ENCODE measurements around the gene ICAM3. TPM values are rescaled to one million over a fixed set of nuclear protein-coding genes. Genes with fewer than 3 reads are reported as not detected.

ICAM3 gene
- total RNA-seq, 1 experiment from 2014 or later, result 28.3 TPM

GRCh38 chr19:10318807-10319682 lies 20.4 kb downstream of the ICAM3 start:
- H4K5ac ChIP-seq (ENCODE audit: insufficient read length, low read depth, low read length), result no peak overlapping the region
- no peak overlapping the region for H2BK20ac ChIP-seq (ENCODE audit: low read depth, low read length, poor library complexity, severe bottlenecking)
- H3K56ac ChIP-seq (ENCODE audit: insufficient read length, low read depth, low read length), result no peak overlapping the region
- no peak overlapping the region for H3K14ac ChIP-seq (ENCODE audit: insufficient read depth, low read length)
- Mint-ChIP-seq H3K27me3 (ENCODE audit: low read depth) (peaks cover 2% of the 10 kb centered on the region), H3K9me3 (no peaks in the 10 kb centered on the region; a peak in 1 of 5 replicates), H3K36me3 (ENCODE audit: insufficient read depth in 1 of 3, low read depth in 3 of 3) (peaks cover 19 to 58% (median 41%) of the 10 kb centered on the region in 3 experiments), H3K4me1 (peaks cover 11 to 14% of the 10 kb centered on the region in 2 experiments), H3K27ac (no peak overlapping the region), H3K4me3 (no peak overlapping the region)
- no peaks in the 10 kb centered on the region for H3K4me1 ChIP-seq (ENCODE audit: insufficient read depth, low read length)
- no CpG with 5 or more reads among the region's 13 CpGs for WGBS (ENCODE audit: extremely low coverage, insufficient read length, low lambda C conversion rate)
- no peak overlapping the region for H3K4me2 ChIP-seq (ENCODE audit: insufficient read depth, insufficient read length, low read length)
- H3T11ph ChIP-seq (ENCODE audit: low read length), result no peak overlapping the region
- no peak overlapping the region for H2BK120ac ChIP-seq (ENCODE audit: low read depth, low read length, poor library complexity, severe bottlenecking)
- no peak overlapping the region for H3K27ac ChIP-seq (ENCODE audit: insufficient read length, low read depth, low read length)
- H2AFZ ChIP-seq (ENCODE audit: low read length), result no peak overlapping the region
- peaks cover 3% of the 10 kb centered on the region for H3K23me2 ChIP-seq (ENCODE audit: insufficient read length, low read depth, low read length, poor library complexity, severe bottlenecking)
- H3K23ac ChIP-seq (ENCODE audit: insufficient read length, low read depth, low read length), result no peak overlapping the region
- H3K9me3 ChIP-seq (ENCODE audit: control insufficient read depth, low read depth, low read length), result no peaks in the 10 kb centered on the region
- H2BK15ac ChIP-seq (ENCODE audit: low read depth, low read length), result no peak overlapping the region
- no peak overlapping the region for H2BK12ac ChIP-seq (ENCODE audit: insufficient read length, low read depth, low read length)
- no peak overlapping the region for H3K9ac ChIP-seq (ENCODE audit: extremely low read depth, insufficient read length, low read length)
- H3K79me1 ChIP-seq (ENCODE audit: insufficient read depth, low read depth, low read length, poor library complexity, severe bottlenecking), result no peaks in the 10 kb centered on the region
- H3K18ac ChIP-seq (ENCODE audit: insufficient read length, low read depth, low read length), result no peak overlapping the region
- H4K20me1 ChIP-seq (ENCODE audit: control insufficient read depth, insufficient read depth, insufficient read length), result no peaks in the 10 kb centered on the region
- no peak overlapping the region for H4K91ac ChIP-seq (ENCODE audit: insufficient read length, low read depth, low read length)
- no peak for TF ChIP-seq CTCF (conservative IDR thresholded peaks at IDR 0.05)
- DNase-seq, result no peak
- H3K79me2 ChIP-seq (ENCODE audit: insufficient read depth, low read length), result no peaks in the 10 kb centered on the region
- no peak overlapping the region for H4K8ac ChIP-seq (replicated peaks; ENCODE audit: insufficient read length, low read depth, low read length)
- H2AK5ac ChIP-seq (ENCODE audit: insufficient read length, low read length), result no peak overlapping the region
- no peak overlapping the region for H2BK5ac ChIP-seq (ENCODE audit: insufficient read length, low read length)
- no peaks in the 10 kb centered on the region for H3K27me3 ChIP-seq (ENCODE audit: insufficient read depth, low read length)
- H3K4ac ChIP-seq (ENCODE audit: low read depth, low read length), result no peak overlapping the region

Data from H9 (cell line).